OCI-LY7 (cell line): ENCODE results near the gene ZNF835. TPM values are rescaled to one million over a fixed set of nuclear protein-coding genes. Genes with fewer than 3 reads are reported as not detected.
A peak's percentile ranks its signal among the peaks of the same experiment; 100 is the strongest.

Source experiments
- BruUV-seq: library from RNA; stranded (reverse); fragments of 400-500 nt; replicated peaks from 2 replicates; lab custom pipeline; 2021; lab: Mats Ljungman, UMichigan
- CTCF ChIA-PET: fragments of 300-600 bp; sonication (Branson Sonifier 250); formaldehyde crosslinking; loops from one replicate; lab custom pipeline; 2022; ENCODE audit warnings: antibody characterized with exemption; ENCODE audit not compliant: unreplicated experiment; lab: Charles Lee
- POLR2A ChIA-PET: fragments of 300-600 bp; sonication (Branson Sonifier 250); formaldehyde crosslinking; loops from one replicate; lab custom pipeline; 2022; ENCODE audit warnings: antibody characterized with exemption; lab: Charles Lee
- DNase-seq: peaks from one replicate; pipeline ENCODE4 v3.0.0-alpha.2; 2015; ENCODE audit warnings: low spot score
- H2AFZ ChIP-seq: fragments of 200-600 bp; sonication (generic), shearing (Covaris generic); 2 replicates; pipeline ENCODE4 v1.6.1; 2014; ENCODE audit warnings: mild to moderate bottlenecking, antibody characterized with exemption, low read length, moderate library complexity
- H3K27ac ChIP-seq: fragments of 200-600 bp; sonication (generic); 2 replicates; pipeline ENCODE4 v1.5.1; 2014; ENCODE audit warnings: mixed run types, low read depth, mild to moderate bottlenecking, moderate library complexity, low read length, inconsistent platforms; ENCODE audit not compliant: poor library complexity, severe bottlenecking
- H3K36me3 ChIP-seq: fragments of 200-600 bp; sonication (generic); 2 replicates; pipeline ENCODE4 v1.6.1; 2014; ENCODE audit warnings: mild to moderate bottlenecking, antibody characterized with exemption, low read length, moderate library complexity, mixed read lengths; ENCODE audit not compliant: insufficient read depth
- H3K4me1 ChIP-seq: fragments of 200-600 bp; sonication (generic); 2 replicates; pipeline ENCODE4 v1.5.1; 2014; ENCODE audit warnings: mild to moderate bottlenecking, low read length; ENCODE audit not compliant: insufficient read depth, poor library complexity, severe bottlenecking
- H3K4me2 ChIP-seq: fragments of 200-600 bp; sonication (generic); 2 replicates; pipeline ENCODE4 v1.6.1; 2014; ENCODE audit warnings: mild to moderate bottlenecking, low read length
- H3K4me3 ChIP-seq: fragments of 200-600 bp; sonication (generic); 2 replicates; pipeline ENCODE4 v1.5.1; 2014; ENCODE audit warnings: mild to moderate bottlenecking, low read depth, low read length; ENCODE audit not compliant: poor library complexity, severe bottlenecking
- H3K79me2 ChIP-seq: fragments of 200-600 bp; sonication (generic); 2 replicates; pipeline ENCODE4 v1.6.1; 2016; ENCODE audit warnings: low read depth, mild to moderate bottlenecking, low read length, moderate library complexity, mixed read lengths; ENCODE audit not compliant: insufficient read depth
- H3K9me2 ChIP-seq: fragments of 200-600 bp; sonication (generic); 2 replicates; pipeline ENCODE4 v1.6.1; 2016; ENCODE audit warnings: mild to moderate bottlenecking, low read length, mixed read lengths; ENCODE audit not compliant: insufficient read depth
- H3K9me3 ChIP-seq: fragments of 200-600 bp; sonication (generic); 2 replicates; pipeline ENCODE4 v1.6.1; 2014; ENCODE audit warnings: mild to moderate bottlenecking, mixed run types, low read length, mixed read lengths
- H4K20me1 ChIP-seq: fragments of 200-600 bp; sonication (generic); 2 replicates; pipeline ENCODE4 v1.6.1; 2014; ENCODE audit warnings: mild to moderate bottlenecking, antibody characterized with exemption, low read length, moderate library complexity, mixed read lengths; ENCODE audit not compliant: insufficient read depth
- CTCF ChIP-seq: fragments of 200-600 bp; sonication (generic); conservative IDR thresholded peaks from 2 replicates; pipeline ENCODE4 v1.5.1; 2014; ENCODE audit warnings: mild to moderate bottlenecking, antibody characterized with exemption, low read length, moderate library complexity, mixed read lengths
- EZH2phosphoT487 ChIP-seq: fragments of 200-600 bp; sonication (generic); IDR thresholded peaks from 2 replicates; pipeline ENCODE4 v1.6.1; 2018; ENCODE audit warnings: low read depth, borderline replicate concordance, mild to moderate bottlenecking, mixed run types, antibody characterized with exemption, low read length, moderate library complexity, mixed read lengths
- intact Hi-C: fragments of 100-400 bp; cut with micrococcal nuclease; formaldehyde crosslinking; loops from one replicate; pipeline ENCODE4 v1.10.0; 2022; ENCODE audit not compliant: unreplicated experiment
- total RNA-seq, 2 experiments: library from RNA; depleted of rRNA in 1 of 2; stranded (reverse); fragments of >200 nt in 1 of 2; shearing (Covaris generic) in 1 of 2; gene quantifications; 2 replicates each; pipeline ENCODE4 v1.2.3, GENCODE V29; 2014 to 2022

The ZNF835 gene
- total RNA-seq, 2 experiments from 2014 or later, result not detected

GRCh38 chr19:56663931-56664500, 7.5 kb downstream of the ZNF835 start:
- Histone ChIP-seq H3K4me3 (no peak overlapping the region), H3K4me2 (no peak overlapping the region), H2AFZ (no peak overlapping the region), H3K36me3 (no peaks in the 10 kb centered on the region), H3K79me2 (no peaks in the 10 kb centered on the region), H3K9me3 (0 out of 2 replicates have a peak, but pooled peaks cover 5% of the 10 kb centered on the region), H4K20me1 (no peaks in the 10 kb centered on the region), H3K27ac (no peak overlapping the region), H3K4me1 (no peaks in the 10 kb centered on the region), H3K9me2 (no peaks in the 10 kb centered on the region)
- TF ChIP-seq CTCF (no peak), EZH2phosphoT487 (no peak)
- intact Hi-C loops, result no loop called here
- no peak for DNase-seq
- ChIA-PET CTCF (no interaction called here), POLR2A (no interaction called here)
- BruUV-seq, result no TSS peak

GRCh38 chr19:56661248-56661647, 10.3 kb downstream of the ZNF835 start:
- Histone ChIP-seq H3K9me3 (0 out of 2 replicates have a peak, but pooled peaks cover 5% of the 10 kb centered on the region), H3K9me2 (no peaks in the 10 kb centered on the region), H3K4me2 (no peak overlapping the region), H3K4me3 (no peak overlapping the region), H3K4me1 (no peaks in the 10 kb centered on the region), H3K27ac (no peak overlapping the region), H3K79me2 (no peaks in the 10 kb centered on the region), H2AFZ (no peak overlapping the region), H3K36me3 (no peaks in the 10 kb centered on the region), H4K20me1 (no peaks in the 10 kb centered on the region)
- intact Hi-C loops, result no loop called here
- no TSS peak for BruUV-seq
- ChIA-PET POLR2A (no interaction called here), CTCF (no interaction called here)
- DNase-seq, result no peak
- no peak for TF ChIP-seq EZH2phosphoT487
- TF ChIP-seq CTCF, result no peak

GRCh38 chr19:56660381-56661107, 11.0 kb downstream of the ZNF835 start:
- no peak overlapping the region for H3K4me2 ChIP-seq
- H3K9me2 ChIP-seq, result no peaks in the 10 kb centered on the region
- ChIA-PET CTCF (no interaction called here), POLR2A (no interaction called here)
- H3K4me1 ChIP-seq, result no peaks in the 10 kb centered on the region
- no peak overlapping the region for H2AFZ ChIP-seq
- no peak for TF ChIP-seq EZH2phosphoT487
- TF ChIP-seq CTCF, result peak; percentile 42
- no peak overlapping the region for H3K27ac ChIP-seq
- no peaks in the 10 kb centered on the region for H3K79me2 ChIP-seq
- H3K36me3 ChIP-seq, result no peaks in the 10 kb centered on the region
- no peak overlapping the region for H3K4me3 ChIP-seq
- intact Hi-C loops, result no loop called here
- BruUV-seq, result no TSS peak
- no peak for DNase-seq
- no peaks in the 10 kb centered on the region for H4K20me1 ChIP-seq
- H3K9me3 ChIP-seq, result 0 out of 2 replicates have a peak, but pooled peaks cover 5% of the 10 kb centered on the region
